Measurements from ENCODE around the gene NUCB1.

The NUCB1 gene

GRCh38 chr19:48964205-48965039, 64.3 kb downstream of the NUCB1 start:
- TF ChIP-seq CTCF (IDR thresholded peaks at IDR 0.05): no peak

- no peak for TF ChIP-seq CTCF (IDR thresholded peaks at IDR 0.05)
These were observed 65.1 kb downstream of the NUCB1 start, which contains the start of gene FTL for GRCh38 chr19:48965040-48965805. TSS of gene FTL (plus strand) at chr19:48965309. CDS start at chr19:48965508, 199 bp downstream.

- no peak for TF ChIP-seq CTCF (IDR thresholded peaks at IDR 0.05)
These were observed 65.9 kb downstream of the NUCB1 start for GRCh38 chr19:48965806-48966540.

GRCh38 chr19:48966541-48967345, 66.6 kb downstream of the NUCB1 start:
- TF ChIP-seq CTCF (IDR thresholded peaks at IDR 0.05): no peak

GRCh38 chr19:48967346-48968178, 67.5 kb downstream of the NUCB1 start:
- no peak for TF ChIP-seq CTCF (IDR thresholded peaks at IDR 0.05)

- no peak for TF ChIP-seq CTCF (IDR thresholded peaks at IDR 0.05)
These were observed 68.1 kb downstream of the NUCB1 start for GRCh38 chr19:48968179-48968661.
